SK-N-SH treated with all-trans-retinoic acid at 6 μM for 48 hours (cell line): ENCODE measurements around the gene EEF1AKMT3.

ENCODE experiments used
- ATAC-seq: fragments of 200-7000 bp; cut with Tn5 transposase; 3 replicates; pipeline ENCODE4 v1.9.1; 2020; ENCODE audit warnings: mild to moderate bottlenecking, moderate library complexity
- ARNTL ChIP-seq: fragments of 450-650 bp; formaldehyde crosslinking; IDR thresholded peaks from 2 replicates; pipeline ENCODE4 v1.5.0; 2020; ENCODE audit warnings: low read depth, mild to moderate bottlenecking, moderate library complexity, borderline replicate concordance
- BACH2 ChIP-seq: fragments of 250-450 bp; sonication (Bioruptor Pico); IDR thresholded peaks from 2 replicates; pipeline ENCODE4 v1.9.0; 2021; ENCODE audit warnings: mild to moderate bottlenecking, borderline replicate concordance
- CREB5 ChIP-seq: fragments of 250-450 bp; sonication (Bioruptor Pico); IDR thresholded peaks from 2 replicates; pipeline ENCODE4 v1.5.1; 2020; ENCODE audit warnings: low read depth, mild to moderate bottlenecking, moderate library complexity
- CSDC2 ChIP-seq: fragments of 250-450 bp; sonication (Bioruptor Pico); IDR thresholded peaks from 2 replicates; pipeline ENCODE4 v1.5.0; 2020; ENCODE audit warnings: mild to moderate bottlenecking, moderate library complexity
- CSRNP3 ChIP-seq: fragments of 250-450 bp; sonication (Bioruptor Pico); IDR thresholded peaks from 2 replicates; pipeline ENCODE4 v1.5.1; 2021; ENCODE audit warnings: mild to moderate bottlenecking, moderate library complexity
- ESRRG ChIP-seq: fragments of 250-450 bp; sonication (Bioruptor Pico); IDR thresholded peaks from 2 replicates; pipeline ENCODE4 v1.6.1; 2021; ENCODE audit warnings: mild to moderate bottlenecking
- GLIS3 ChIP-seq: fragments of 250-450 bp; sonication (Bioruptor Pico); IDR thresholded peaks from 2 replicates; pipeline ENCODE4 v1.5.0; 2020; ENCODE audit warnings: mild to moderate bottlenecking, moderate library complexity
- ISL1 ChIP-seq: fragments of 250-450 bp; sonication (Bioruptor Pico); IDR thresholded peaks from 2 replicates; pipeline ENCODE4 v2.1.2; 2022; ENCODE audit warnings: mild to moderate bottlenecking, moderate library complexity
- OSR1 ChIP-seq: fragments of 250-450 bp; sonication (Bioruptor Pico); IDR thresholded peaks from 2 replicates; pipeline ENCODE4 v1.8.0; 2022; ENCODE audit warnings: moderate library complexity, mild to moderate bottlenecking, inconsistent platforms
- PATZ1 ChIP-seq: fragments of 250-450 bp; sonication (Bioruptor Pico); IDR thresholded peaks from 2 replicates; pipeline ENCODE4 v1.8.0; 2020; ENCODE audit warnings: mild to moderate bottlenecking, moderate library complexity, borderline replicate concordance
- POU6F1 ChIP-seq: fragments of 250-450 bp; sonication (Bioruptor Pico); IDR thresholded peaks from 2 replicates; pipeline ENCODE4 v1.8.0; 2021; ENCODE audit warnings: low read depth, mild to moderate bottlenecking, moderate library complexity, borderline replicate concordance
- PPARA ChIP-seq: fragments of 250-450 bp; sonication (Bioruptor Pico); IDR thresholded peaks from 2 replicates; pipeline ENCODE4 v1.5.0; 2020; ENCODE audit warnings: mild to moderate bottlenecking, borderline replicate concordance
- RARB ChIP-seq: fragments of 250-450 bp; sonication (Bioruptor Pico); IDR thresholded peaks from 2 replicates; pipeline ENCODE4 v1.8.0; 2021; ENCODE audit warnings: mild to moderate bottlenecking, moderate library complexity
- SNAI2 ChIP-seq: fragments of 250-450 bp; sonication (Bioruptor Pico); IDR thresholded peaks from 2 replicates; pipeline ENCODE4 v1.5.0; 2020; ENCODE audit warnings: mild to moderate bottlenecking, moderate library complexity
- TCF4 ChIP-seq: fragments of 250-450 bp; sonication (Bioruptor Pico); IDR thresholded peaks from 2 replicates; pipeline ENCODE4 v1.8.0; 2021; ENCODE audit warnings: mild to moderate bottlenecking, moderate library complexity, borderline replicate concordance
- TOX ChIP-seq: fragments of 250-450 bp; sonication (Bioruptor Pico); IDR thresholded peaks from 2 replicates; pipeline ENCODE4 v1.8.0; 2021; ENCODE audit warnings: mild to moderate bottlenecking, moderate library complexity, borderline replicate concordance
- TSHZ2 ChIP-seq: fragments of 250-450 bp; sonication (Bioruptor Pico); IDR thresholded peaks from 2 replicates; pipeline ENCODE4 v1.5.0; 2020; ENCODE audit warnings: mild to moderate bottlenecking, moderate library complexity
- ZFP3 ChIP-seq: fragments of 250-450 bp; sonication (Bioruptor Pico); IDR thresholded peaks from 2 replicates; pipeline ENCODE4 v1.5.0; 2020; ENCODE audit warnings: mild to moderate bottlenecking, moderate library complexity
- ZFP30 ChIP-seq: fragments of 450-650 bp; formaldehyde crosslinking; IDR thresholded peaks from 2 replicates; pipeline ENCODE4 v1.5.0; 2022; ENCODE audit warnings: mild to moderate bottlenecking, moderate library complexity
- ZNF565 ChIP-seq: fragments of 450-650 bp; formaldehyde crosslinking; conservative IDR thresholded peaks from 2 replicates; pipeline ENCODE4 v1.5.0; 2020; ENCODE audit warnings: low read depth, mild to moderate bottlenecking, moderate library complexity
- ZNF70 ChIP-seq: fragments of 450-650 bp; formaldehyde crosslinking; IDR thresholded peaks from 2 replicates; pipeline ENCODE4 v1.5.0; 2020; ENCODE audit warnings: mild to moderate bottlenecking, moderate library complexity
- ZNF8 ChIP-seq: fragments of 450-650 bp; formaldehyde crosslinking; IDR thresholded peaks from 2 replicates; pipeline ENCODE4 v1.5.0; 2020; ENCODE audit warnings: mild to moderate bottlenecking, moderate library complexity

Gene EEF1AKMT3

GRCh38 chr12:57776247-57776587 is 3.8 kb downstream of the EEF1AKMT3 start:
- ATAC-seq = no peak
- TF ChIP-seq ZNF8 (CRISPR knock-in tag) = no peak
- TF ChIP-seq CSDC2 = no peak
- TF ChIP-seq ARNTL (CRISPR knock-in tag) = no peak
- no peak for TF ChIP-seq ZFP30 (CRISPR knock-in tag)
- no peak for TF ChIP-seq POU6F1 (CRISPR knock-in tag)

GRCh38 chr12:57777367-57777766 is 5.0 kb downstream of the EEF1AKMT3 start:
- ATAC-seq = no peak
- TF ChIP-seq OSR1 (CRISPR knock-in tag) (no peak), CSRNP3 (CRISPR knock-in tag) (no peak), ZFP30 (CRISPR knock-in tag) (no peak), TSHZ2 (CRISPR knock-in tag) (no peak), TCF4 (CRISPR knock-in tag) (no peak), POU6F1 (CRISPR knock-in tag) (no peak), TOX (CRISPR knock-in tag) (no peak)

- ATAC-seq = no peak
- TF ChIP-seq TSHZ2 (CRISPR knock-in tag) (no peak), ISL1 (no peak), ARNTL (CRISPR knock-in tag) (no peak), TCF4 (CRISPR knock-in tag) (no peak), ZNF70 (no peak), CREB5 (CRISPR knock-in tag) (no peak), GLIS3 (CRISPR knock-in tag) (no peak), ZFP3 (CRISPR knock-in tag) (no peak), ESRRG (CRISPR knock-in tag) (no peak), ZNF565 (no peak), PPARA (CRISPR knock-in tag) (no peak), CSRNP3 (CRISPR knock-in tag) (no peak), SNAI2 (CRISPR knock-in tag) (no peak), BACH2 (no peak), PATZ1 (CRISPR knock-in tag) (no peak), ZNF8 (CRISPR knock-in tag) (no peak), RARB (no peak)
These were observed 5.5 kb downstream of the EEF1AKMT3 start for GRCh38 chr12:57777911-57778310.
